Measurements from ENCODE around the gene GLIS2.
A peak's percentile ranks its signal among the peaks of the same experiment; 100 is the strongest.

The GLIS2 gene

GRCh38 chr16:4318451-4318910 is 2.6 kb downstream of the GLIS2 start:
- TF ChIP-seq CTCF (IDR thresholded peaks at IDR 0.05; ENCODE audit: low read depth, low read length, missing control alignments) = no peak
- in situ Hi-C loops (cut with HindIII; ENCODE audit: low sequenced_read_pairs) = no loop called here
- DNase-seq (ENCODE audit: low read depth) = no peak
- H3K4me3 ChIP-seq (ENCODE audit: low read depth, low read length) = peak overlapping the region; percentile 75

- TF ChIP-seq CTCF (IDR thresholded peaks at IDR 0.05; ENCODE audit: low read depth, low read length, missing control alignments) = no peak
- H3K4me3 ChIP-seq (ENCODE audit: low read depth, low read length) = peak overlapping the region; percentile 75
- in situ Hi-C loops (cut with HindIII; ENCODE audit: low sequenced_read_pairs) = no loop called here
- no peak for DNase-seq (ENCODE audit: low read depth)
Observed at GRCh38 chr16:4318967-4319366, 3.1 kb downstream of the GLIS2 start.

GRCh38 chr16:4319454-4320421 is 3.9 kb downstream of the GLIS2 start:
- no peak for DNase-seq (ENCODE audit: low read depth)
- in situ Hi-C loops (cut with HindIII; ENCODE audit: low sequenced_read_pairs) = no loop called here
- H3K4me3 ChIP-seq (ENCODE audit: low read depth, low read length) = no peak overlapping the region
- TF ChIP-seq CTCF (IDR thresholded peaks at IDR 0.05; ENCODE audit: low read depth, low read length, missing control alignments) = no peak

- DNase-seq (ENCODE audit: low read depth) = no peak
- TF ChIP-seq CTCF (IDR thresholded peaks at IDR 0.05; ENCODE audit: low read depth, low read length, missing control alignments) = no peak
- in situ Hi-C loops (cut with HindIII; ENCODE audit: low sequenced_read_pairs) = no loop called here
- no peak overlapping the region for H3K4me3 ChIP-seq (ENCODE audit: low read depth, low read length)
Observed at GRCh38 chr16:4320571-4321137, 4.8 kb downstream of the GLIS2 start.

- in situ Hi-C loops (cut with HindIII; ENCODE audit: low sequenced_read_pairs) = no loop called here
- no peak overlapping the region for H3K4me3 ChIP-seq (ENCODE audit: low read depth, low read length)
- DNase-seq (ENCODE audit: low read depth) = no peak
- no peak for TF ChIP-seq CTCF (IDR thresholded peaks at IDR 0.05; ENCODE audit: low read depth, low read length, missing control alignments)
Observed at GRCh38 chr16:4321286-4322120, 5.6 kb downstream of the GLIS2 start.
